ENCODE results near the gene CA11. TPM values are rescaled to one million over a fixed set of nuclear protein-coding genes. Genes with fewer than 3 reads are reported as not detected.

Gene CA11
- total RNA-seq, 4 donors from 2014 or later = 0.51 to 55.1 (median 8.1) TPM

DNA sequence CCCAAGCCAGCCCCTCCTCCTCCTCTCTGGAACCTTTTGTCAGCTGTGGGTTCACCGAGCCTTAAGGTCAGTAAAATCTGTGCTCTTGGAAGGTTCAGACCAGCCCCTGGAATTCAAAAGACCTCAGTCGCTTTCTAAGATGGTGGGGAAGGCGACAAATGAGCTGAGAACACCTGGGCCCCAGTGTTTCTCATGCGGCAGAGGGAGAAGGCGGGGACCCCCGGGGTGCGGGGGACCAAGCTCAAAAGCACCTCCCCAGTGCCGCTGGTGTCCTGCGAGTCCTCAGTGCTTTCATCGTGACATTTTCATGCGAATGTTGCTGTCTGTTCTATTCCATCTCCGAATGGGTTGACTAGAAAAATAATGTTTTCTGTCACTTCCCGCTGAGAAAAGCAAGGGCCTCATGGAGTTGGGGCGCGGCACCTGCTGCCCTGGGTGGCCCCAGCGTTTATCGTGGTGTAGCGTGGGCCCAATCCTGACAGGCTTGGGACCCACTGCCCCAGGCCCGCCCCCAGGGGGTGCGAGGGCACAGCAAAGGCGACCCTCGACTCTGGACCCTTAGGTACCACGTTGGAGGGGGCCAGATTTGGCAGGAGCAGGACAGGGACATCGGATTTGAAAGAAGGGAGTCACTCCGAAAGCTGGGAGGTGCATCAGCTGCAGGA lies 27.6 kb upstream of the CA11 start:
- no peak overlapping the region for H3K27ac ChIP-seq
- no peaks in the 10 kb centered on the region for H3K27me3 ChIP-seq
- TF ChIP-seq POLR2A (IDR thresholded peaks at IDR 0.05) = no peak
- TF ChIP-seq, protein P1, sequence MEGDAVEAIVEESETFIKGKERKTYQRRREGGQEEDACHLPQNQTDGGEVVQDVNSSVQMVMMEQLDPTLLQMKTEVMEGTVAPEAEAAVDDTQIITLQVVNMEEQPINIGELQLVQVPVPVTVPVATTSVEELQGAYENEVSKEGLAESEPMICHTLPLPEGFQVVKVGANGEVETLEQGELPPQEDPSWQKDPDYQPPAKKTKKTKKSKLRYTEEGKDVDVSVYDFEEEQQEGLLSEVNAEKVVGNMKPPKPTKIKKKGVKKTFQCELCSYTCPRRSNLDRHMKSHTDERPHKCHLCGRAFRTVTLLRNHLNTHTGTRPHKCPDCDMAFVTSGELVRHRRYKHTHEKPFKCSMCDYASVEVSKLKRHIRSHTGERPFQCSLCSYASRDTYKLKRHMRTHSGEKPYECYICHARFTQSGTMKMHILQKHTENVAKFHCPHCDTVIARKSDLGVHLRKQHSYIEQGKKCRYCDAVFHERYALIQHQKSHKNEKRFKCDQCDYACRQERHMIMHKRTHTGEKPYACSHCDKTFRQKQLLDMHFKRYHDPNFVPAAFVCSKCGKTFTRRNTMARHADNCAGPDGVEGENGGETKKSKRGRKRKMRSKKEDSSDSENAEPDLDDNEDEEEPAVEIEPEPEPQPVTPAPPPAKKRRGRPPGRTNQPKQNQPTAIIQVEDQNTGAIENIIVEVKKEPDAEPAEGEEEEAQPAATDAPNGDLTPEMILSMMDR (IDR thresholded peaks at IDR 0.05) = no peak
- H3K9me3 ChIP-seq = no peaks in the 10 kb centered on the region
- H3K4me3 ChIP-seq = no peak overlapping the region
- no peak for DNase-seq
- intact Hi-C loops (cut with DNase I; ENCODE audit: low total_unique reads) = no loop called here
- H3K36me3 ChIP-seq = no peaks in the 10 kb centered on the region
- H3K4me1 ChIP-seq = no peaks in the 10 kb centered on the region

DNA sequence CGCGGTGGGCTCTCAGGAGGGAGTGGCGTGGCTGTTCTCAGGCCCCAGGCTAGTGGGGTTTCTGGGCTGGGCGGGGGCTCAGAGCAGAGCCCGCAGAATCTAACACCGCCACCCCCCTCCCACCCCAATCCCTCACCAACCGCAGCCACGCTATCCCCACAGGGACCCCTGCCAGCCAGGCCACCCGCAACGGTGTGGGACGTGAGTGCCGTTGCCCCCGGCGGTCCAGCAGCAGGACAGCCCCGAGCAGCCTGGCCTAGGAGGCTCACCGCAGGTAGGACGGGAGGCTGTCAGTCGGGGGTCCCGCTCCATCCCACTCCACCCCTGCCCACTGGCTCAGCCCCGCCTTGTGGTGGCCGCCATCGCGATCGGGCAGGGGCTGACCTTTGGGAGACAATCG lies 27.0 kb upstream of the CA11 start, which contains the start of gene NTN5:
Gene NTN5 (minus strand): TSS at position 24 of the 400 bp plus-strand sequence. CDS start 2,031 bp downstream, outside the sequence.
- Histone ChIP-seq H3K4me3 (no peak within 1 kb of the TSS), H3K36me3 (no peaks in the 10 kb centered on the region), H3K27me3 (no peaks in the 10 kb centered on the region), H3K9me3 (no peaks in the 10 kb centered on the region), H3K4me1 (no peaks in the 10 kb centered on the region), H3K27ac (no peak within 1 kb of the TSS)
- DNase-seq = no peak
- intact Hi-C loops (cut with DNase I; ENCODE audit: low total_unique reads) = no loop called here
- TF ChIP-seq, protein P1 (IDR thresholded peaks at IDR 0.05) = no peak
- no peak for TF ChIP-seq POLR2A (IDR thresholded peaks at IDR 0.05)

DNA sequence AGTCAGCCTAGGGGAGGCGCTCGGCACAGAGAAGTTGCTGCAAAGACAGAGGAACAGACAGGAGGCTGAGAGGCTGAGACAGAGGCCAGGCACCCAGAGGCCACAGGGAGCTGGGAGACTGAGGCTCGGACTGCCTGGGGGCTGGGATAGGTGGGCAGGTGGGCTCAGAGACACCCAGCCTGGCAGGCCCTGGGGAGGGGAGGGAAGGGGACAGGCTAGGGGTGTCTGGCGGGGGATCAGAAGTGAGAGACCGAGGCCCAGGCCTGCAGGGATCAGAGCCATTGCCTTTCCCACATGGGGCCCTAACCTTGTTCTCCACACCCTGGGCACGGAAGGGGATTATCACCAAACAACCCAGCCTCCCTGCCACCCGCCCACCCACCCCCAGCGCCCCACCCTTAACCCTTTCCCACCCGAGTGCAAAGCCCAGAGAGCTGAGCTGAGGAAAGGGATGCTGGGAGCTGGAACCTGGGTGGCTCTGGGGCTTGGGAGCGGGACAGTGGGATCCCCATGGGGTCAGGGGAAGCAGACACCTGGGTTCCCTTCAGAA lies 25.5 kb upstream of the CA11 start:
- TF ChIP-seq, protein P1 (IDR thresholded peaks at IDR 0.05) = no peak
- TF ChIP-seq POLR2A (IDR thresholded peaks at IDR 0.05) = no peak
- intact Hi-C loops (cut with DNase I; ENCODE audit: low total_unique reads) = no loop called here
- no peaks in the 10 kb centered on the region for H3K4me1 ChIP-seq
- no peak for DNase-seq
- no peaks in the 10 kb centered on the region for H3K27me3 ChIP-seq
- H3K27ac ChIP-seq = no peak overlapping the region
- no peaks in the 10 kb centered on the region for H3K9me3 ChIP-seq
- no peaks in the 10 kb centered on the region for H3K36me3 ChIP-seq
- H3K4me3 ChIP-seq = no peak overlapping the region

DNA sequence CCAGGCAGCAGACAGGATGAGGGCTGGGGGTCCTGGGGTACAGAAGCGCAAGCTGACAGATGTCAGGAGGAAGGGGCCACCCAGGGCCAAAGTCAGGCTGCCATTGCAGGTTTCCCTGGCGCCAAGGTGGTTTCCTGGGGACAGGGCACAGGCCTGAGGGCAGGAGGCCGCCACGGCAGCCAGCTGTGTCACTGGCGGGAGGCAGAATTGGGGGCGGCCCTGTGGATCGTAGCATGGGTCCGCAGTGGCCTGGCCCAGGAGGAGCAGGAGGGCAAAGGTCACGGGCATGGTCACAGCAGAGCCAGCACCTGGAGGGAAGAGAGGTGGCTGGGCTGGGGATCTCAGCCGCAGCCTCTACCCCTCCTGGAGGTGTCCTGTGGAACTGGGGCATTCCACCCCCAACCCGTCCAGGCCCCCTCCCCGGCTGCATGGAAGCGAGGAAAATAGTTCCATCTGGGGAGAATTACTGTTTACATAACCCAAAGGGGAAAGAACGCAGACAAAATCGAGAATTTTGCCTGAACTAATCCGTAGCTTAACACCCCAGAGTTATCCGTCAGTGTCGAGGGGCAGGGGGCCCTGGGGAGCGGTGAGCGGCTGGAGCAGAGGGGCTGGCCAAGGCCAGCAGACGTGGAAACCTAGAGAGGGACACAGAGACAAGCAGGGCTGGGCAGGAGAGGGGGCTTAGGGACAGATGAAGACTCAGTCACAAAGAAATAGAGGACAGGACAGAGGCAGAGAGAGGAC lies 24.9 kb upstream of the CA11 start:
- Histone ChIP-seq H3K4me1 (no peaks in the 10 kb centered on the region), H3K9me3 (no peaks in the 10 kb centered on the region), H3K36me3 (no peaks in the 10 kb centered on the region), H3K27ac (no peak overlapping the region), H3K27me3 (no peaks in the 10 kb centered on the region), H3K4me3 (no peak overlapping the region)
- DNase-seq = no peak
- no peak for TF ChIP-seq POLR2A (IDR thresholded peaks at IDR 0.05)
- TF ChIP-seq, protein P1 (IDR thresholded peaks at IDR 0.05) = no peak
- intact Hi-C loops (cut with DNase I; ENCODE audit: low total_unique reads) = no loop called here
